SKM-1 treated with dmso at 0.1 percent for 144 hours (cell line): ENCODE data around the gene PDE1A.

ENCODE experiments used
- DNase-seq: peaks from one replicate; lab custom pipeline; 2025; ENCODE audit not compliant: unreplicated experiment; lab: John Stamatoyannopoulos, UW

PDE1A gene

GRCh38 chr2:182359027-182359989, 67.5 kb downstream of the PDE1A start:
- no peak for DNase-seq

GRCh38 chr2:182358601-182359000, 68.2 kb downstream of the PDE1A start:
- no peak for DNase-seq

GRCh38 chr2:182355815-182356214, 71.0 kb downstream of the PDE1A start:
- DNase-seq, result no peak

GRCh38 chr2:182351427-182351826, 75.4 kb downstream of the PDE1A start:
- no peak for DNase-seq

GRCh38 chr2:182349268-182349667, 77.6 kb downstream of the PDE1A start:
- DNase-seq, result no peak

GRCh38 chr2:182345384-182345783, 81.5 kb downstream of the PDE1A start:
- DNase-seq, result no peak

- DNase-seq, result no peak
Observed at GRCh38 chr2:182330451-182331305, 96.2 kb downstream of the PDE1A start.

GRCh38 chr2:182324665-182325064, 102.2 kb downstream of the PDE1A start:
- DNase-seq, result no peak

GRCh38 chr2:182321096-182321495, 105.7 kb downstream of the PDE1A start:
- DNase-seq, result no peak

GRCh38 chr2:182319556-182320505, 107.0 kb downstream of the PDE1A start:
- DNase-seq, result no peak

GRCh38 chr2:182318466-182319220, 108.2 kb downstream of the PDE1A start:
- DNase-seq, result no peak

- DNase-seq, result no peak
Observed at GRCh38 chr2:182316950-182317349, 109.9 kb downstream of the PDE1A start.

GRCh38 chr2:182302972-182303371, 123.9 kb downstream of the PDE1A start:
- no peak for DNase-seq

GRCh38 chr2:182302174-182302573, 124.7 kb downstream of the PDE1A start:
- DNase-seq, result no peak

GRCh38 chr2:182301093-182301492, 125.7 kb downstream of the PDE1A start:
- DNase-seq, result no peak

GRCh38 chr2:182300608-182301007, 126.2 kb downstream of the PDE1A start:
- DNase-seq, result no peak

GRCh38 chr2:182299632-182300031, 127.2 kb downstream of the PDE1A start:
- DNase-seq, result no peak

- DNase-seq, result no peak
Observed at GRCh38 chr2:182298456-182298855, 128.4 kb downstream of the PDE1A start.

- no peak for DNase-seq
Observed at GRCh38 chr2:182291296-182291695, 135.5 kb downstream of the PDE1A start.

GRCh38 chr2:182283512-182283911, 143.3 kb downstream of the PDE1A start:
- DNase-seq, result no peak
